ENCODE data around the gene TMPRSS11A. TPM values are rescaled to one million over a fixed set of nuclear protein-coding genes. Genes with fewer than 3 reads are reported as not detected.

Gene TMPRSS11A
- total RNA-seq, 1 donor from 2014 or later, result not detected

DNA sequence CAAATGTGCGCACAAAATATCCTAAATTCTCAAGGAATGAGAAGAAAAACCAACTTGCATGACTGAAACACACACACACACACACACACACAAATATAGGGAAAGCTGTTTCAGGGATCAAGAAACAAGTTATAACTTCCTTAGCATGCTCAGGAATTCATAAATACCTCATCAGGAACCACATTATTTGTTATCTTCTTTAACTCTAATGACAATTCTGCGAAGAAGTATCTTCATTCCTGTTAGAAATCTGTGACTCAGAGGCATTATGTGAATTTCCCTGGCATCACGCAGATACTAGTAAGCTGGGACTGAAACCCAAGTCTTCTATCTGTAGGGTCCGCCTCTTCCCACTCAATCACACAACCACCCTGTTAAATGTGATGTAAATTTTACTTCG, 30.3 kb downstream of the TMPRSS11A start:
- H3K4me3 Mint-ChIP-seq (ENCODE audit: unreplicated experiment), result no peak overlapping the region
- Histone ChIP-seq H3K79me2 (ENCODE audit: insufficient read depth, low read length) (no peaks in the 10 kb centered on the region), H3K4me3 (ENCODE audit: insufficient read depth, low read depth, low read length) (no peak overlapping the region), H2AFZ (ENCODE audit: low read depth, low read length) (no peak overlapping the region), H3K4me2 (ENCODE audit: low read length) (no peak overlapping the region), H3K9me3 (ENCODE audit: insufficient read depth, low read depth, low read length) (no peaks in the 10 kb centered on the region), H3K36me3 (ENCODE audit: insufficient read depth, low read length) (no peaks in the 10 kb centered on the region), H3K4me1 (ENCODE audit: insufficient read depth, low read length) (no peaks in the 10 kb centered on the region), H4K20me1 (ENCODE audit: insufficient read depth, low read length) (no peaks in the 10 kb centered on the region), H3K27me3 (ENCODE audit: insufficient read depth, low read length) (no peaks in the 10 kb centered on the region), H3K9ac (ENCODE audit: low read length) (no peak overlapping the region), H3K27ac (ENCODE audit: low read depth, low read length) (no peak overlapping the region)
- no peaks in the 10 kb centered on the region for H3K9me3 Mint-ChIP-seq (ENCODE audit: unreplicated experiment)
- no peak for FAIRE-seq
- TF ChIP-seq, protein P1, sequence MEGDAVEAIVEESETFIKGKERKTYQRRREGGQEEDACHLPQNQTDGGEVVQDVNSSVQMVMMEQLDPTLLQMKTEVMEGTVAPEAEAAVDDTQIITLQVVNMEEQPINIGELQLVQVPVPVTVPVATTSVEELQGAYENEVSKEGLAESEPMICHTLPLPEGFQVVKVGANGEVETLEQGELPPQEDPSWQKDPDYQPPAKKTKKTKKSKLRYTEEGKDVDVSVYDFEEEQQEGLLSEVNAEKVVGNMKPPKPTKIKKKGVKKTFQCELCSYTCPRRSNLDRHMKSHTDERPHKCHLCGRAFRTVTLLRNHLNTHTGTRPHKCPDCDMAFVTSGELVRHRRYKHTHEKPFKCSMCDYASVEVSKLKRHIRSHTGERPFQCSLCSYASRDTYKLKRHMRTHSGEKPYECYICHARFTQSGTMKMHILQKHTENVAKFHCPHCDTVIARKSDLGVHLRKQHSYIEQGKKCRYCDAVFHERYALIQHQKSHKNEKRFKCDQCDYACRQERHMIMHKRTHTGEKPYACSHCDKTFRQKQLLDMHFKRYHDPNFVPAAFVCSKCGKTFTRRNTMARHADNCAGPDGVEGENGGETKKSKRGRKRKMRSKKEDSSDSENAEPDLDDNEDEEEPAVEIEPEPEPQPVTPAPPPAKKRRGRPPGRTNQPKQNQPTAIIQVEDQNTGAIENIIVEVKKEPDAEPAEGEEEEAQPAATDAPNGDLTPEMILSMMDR (IDR thresholded peaks at IDR 0.05; ENCODE audit: insufficient read depth, low read depth, low read length), result no peak
- TF ChIP-seq EZH2 (IDR thresholded peaks at IDR 0.05; ENCODE audit: insufficient read depth, low read length), result no peak
- H3K27ac Mint-ChIP-seq (ENCODE audit: unreplicated experiment), result no peak overlapping the region
- peaks cover 22% of the 10 kb centered on the region for H3K4me1 Mint-ChIP-seq (ENCODE audit: low read depth, unreplicated experiment)
- no peaks in the 10 kb centered on the region for H3K27me3 Mint-ChIP-seq (ENCODE audit: low read depth, unreplicated experiment)
- peak; percentile 77 for DNase-seq (ENCODE audit: low read depth)
- H3K36me3 Mint-ChIP-seq (ENCODE audit: low read depth, unreplicated experiment), result no peaks in the 10 kb centered on the region

DNA sequence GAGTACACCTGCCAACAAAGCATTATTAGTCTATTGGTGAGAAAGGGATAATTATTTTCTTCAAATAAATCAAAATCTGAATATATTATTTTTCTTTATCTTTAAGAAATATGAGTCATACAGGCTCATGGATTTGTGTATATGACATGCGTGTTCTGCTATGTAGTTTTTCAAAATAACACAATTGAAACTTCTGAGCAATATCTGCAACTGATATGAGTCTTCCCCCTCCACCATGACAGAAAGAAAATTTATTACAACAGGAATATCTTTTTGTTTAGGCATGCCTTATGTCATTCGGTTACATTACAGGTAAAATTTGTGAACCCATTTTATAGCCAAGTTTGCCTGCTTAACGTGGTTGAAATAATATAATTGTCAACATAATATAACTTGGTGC, 32.0 kb downstream of the TMPRSS11A start:
- H3K4me2 ChIP-seq (ENCODE audit: low read length), result no peak overlapping the region
- H3K36me3 ChIP-seq (ENCODE audit: insufficient read depth, low read length), result no peaks in the 10 kb centered on the region
- H2AFZ ChIP-seq (ENCODE audit: low read depth, low read length), result no peak overlapping the region
- DNase-seq (ENCODE audit: low read depth), result no peak
- H3K27me3 Mint-ChIP-seq (ENCODE audit: low read depth, unreplicated experiment), result no peaks in the 10 kb centered on the region
- H3K27me3 ChIP-seq (ENCODE audit: insufficient read depth, low read length), result no peaks in the 10 kb centered on the region
- no peaks in the 10 kb centered on the region for H3K79me2 ChIP-seq (ENCODE audit: insufficient read depth, low read length)
- H3K4me1 ChIP-seq (ENCODE audit: insufficient read depth, low read length), result no peaks in the 10 kb centered on the region
- TF ChIP-seq EZH2 (IDR thresholded peaks at IDR 0.05; ENCODE audit: insufficient read depth, low read length), result no peak
- TF ChIP-seq, protein P1 (IDR thresholded peaks at IDR 0.05; ENCODE audit: insufficient read depth, low read depth, low read length), result no peak
- no peak overlapping the region for H3K4me3 Mint-ChIP-seq (ENCODE audit: unreplicated experiment)
- no peaks in the 10 kb centered on the region for H3K9me3 Mint-ChIP-seq (ENCODE audit: unreplicated experiment)
- no peaks in the 10 kb centered on the region for H3K36me3 Mint-ChIP-seq (ENCODE audit: low read depth, unreplicated experiment)
- H3K27ac Mint-ChIP-seq (ENCODE audit: unreplicated experiment), result no peak overlapping the region
- H3K4me3 ChIP-seq (ENCODE audit: insufficient read depth, low read depth, low read length), result no peak overlapping the region
- peaks cover 22% of the 10 kb centered on the region for H3K4me1 Mint-ChIP-seq (ENCODE audit: low read depth, unreplicated experiment)
- H4K20me1 ChIP-seq (ENCODE audit: insufficient read depth, low read length), result no peaks in the 10 kb centered on the region
- no peak overlapping the region for H3K27ac ChIP-seq (ENCODE audit: low read depth, low read length)
- no peak overlapping the region for H3K9ac ChIP-seq (ENCODE audit: low read length)
- H3K9me3 ChIP-seq (ENCODE audit: insufficient read depth, low read depth, low read length), result no peaks in the 10 kb centered on the region
- FAIRE-seq, result no peak

DNA sequence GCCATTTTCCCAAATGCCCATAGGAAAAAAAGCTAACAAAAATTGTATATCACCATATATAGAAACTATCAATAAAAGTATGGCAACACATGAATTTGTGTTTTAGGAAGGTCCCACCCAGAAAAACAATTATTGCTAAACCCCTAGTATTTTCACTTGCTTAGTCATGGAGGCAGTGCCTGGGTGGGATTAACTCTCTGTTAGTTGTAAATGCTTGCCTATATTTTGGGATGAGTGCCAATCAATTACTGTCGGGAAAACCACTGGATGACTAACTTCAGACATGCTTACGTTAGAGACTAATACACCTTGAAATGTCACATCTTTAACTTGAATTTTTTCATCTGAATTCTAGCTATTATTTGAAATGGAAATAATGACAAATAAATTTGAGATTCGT, 33.9 kb downstream of the TMPRSS11A start:
- no peak overlapping the region for H3K4me2 ChIP-seq (ENCODE audit: low read length)
- Mint-ChIP-seq H3K4me1 (ENCODE audit: low read depth, unreplicated experiment) (peaks cover 18% of the 10 kb centered on the region), H3K4me3 (ENCODE audit: unreplicated experiment) (no peak overlapping the region), H3K27me3 (ENCODE audit: low read depth, unreplicated experiment) (no peaks in the 10 kb centered on the region), H3K9me3 (ENCODE audit: unreplicated experiment) (no peaks in the 10 kb centered on the region), H3K36me3 (ENCODE audit: low read depth, unreplicated experiment) (no peaks in the 10 kb centered on the region), H3K27ac (ENCODE audit: unreplicated experiment) (no peak overlapping the region)
- H3K36me3 ChIP-seq (ENCODE audit: insufficient read depth, low read length), result no peaks in the 10 kb centered on the region
- no peaks in the 10 kb centered on the region for H4K20me1 ChIP-seq (ENCODE audit: insufficient read depth, low read length)
- no peaks in the 10 kb centered on the region for H3K27me3 ChIP-seq (ENCODE audit: insufficient read depth, low read length)
- H3K79me2 ChIP-seq (ENCODE audit: insufficient read depth, low read length), result no peaks in the 10 kb centered on the region
- no peak for TF ChIP-seq EZH2 (IDR thresholded peaks at IDR 0.05; ENCODE audit: insufficient read depth, low read length)
- TF ChIP-seq, protein P1 (IDR thresholded peaks at IDR 0.05; ENCODE audit: insufficient read depth, low read depth, low read length), result no peak
- H3K9me3 ChIP-seq (ENCODE audit: insufficient read depth, low read depth, low read length), result no peaks in the 10 kb centered on the region
- H3K27ac ChIP-seq (ENCODE audit: low read depth, low read length), result no peak overlapping the region
- no peaks in the 10 kb centered on the region for H3K4me1 ChIP-seq (ENCODE audit: insufficient read depth, low read length)
- H3K9ac ChIP-seq (ENCODE audit: low read length), result no peak overlapping the region
- no peak overlapping the region for H3K4me3 ChIP-seq (ENCODE audit: insufficient read depth, low read depth, low read length)
- H2AFZ ChIP-seq (ENCODE audit: low read depth, low read length), result no peak overlapping the region
- FAIRE-seq (no peak), DNase-seq (ENCODE audit: low read depth) (peak; percentile 68)

Data from astrocyte (in vitro differentiated cells and primary cell).